K562 (cell line): Measurements from ENCODE around the gene GPR107. TPM values are rescaled to one million over a fixed set of nuclear protein-coding genes. Genes with fewer than 3 reads are reported as not detected.

Source experiments
- ATF7 ChIP-seq: fragments of 450-650 bp; IDR thresholded peaks from 2 replicates; pipeline ENCODE4 v1.7.1; 2014; ENCODE audit warnings: mild to moderate bottlenecking, moderate library complexity
- CBX3 ChIP-seq, 2 experiments: IDR thresholded peaks; 1 replicate in 1 of 2; 2 replicates in 1 of 2; pipeline ENCODE4 v1.6.1; 2012; ENCODE audit warnings: inconsistent platforms in 2 of 2, low read length in 2 of 2, borderline replicate concordance in 1 of 2, control low read depth in 1 of 2
- EHMT2 ChIP-seq: fragments of 450-650 bp; IDR thresholded peaks from 2 replicates; pipeline ENCODE4 v1.6.1; 2018; ENCODE audit warnings: antibody characterized with exemption
- EP400 ChIP-seq: fragments of 450-650 bp; IDR thresholded peaks from 2 replicates; pipeline ENCODE4 v1.6.1; 2017; ENCODE audit warnings: antibody characterized with exemption, mild to moderate bottlenecking, moderate library complexity
- GMEB1 ChIP-seq: fragments of 250-450 bp; sonication (Bioruptor Pico); IDR thresholded peaks from 2 replicates; pipeline ENCODE4 v1.4.0; 2020; ENCODE audit warnings: mild to moderate bottlenecking
- HMG20B ChIP-seq: fragments of 250-450 bp; sonication (Bioruptor Pico); IDR thresholded peaks from 2 replicates; pipeline ENCODE4 v1.5.0; 2021; ENCODE audit warnings: mild to moderate bottlenecking
- JUN ChIP-seq, 2 experiments: sonication (generic) in 1 of 2; formaldehyde crosslinking in 1 of 2; IDR thresholded peaks; 2 replicates each; pipeline versions ENCODE4 v1.6.1 to v1.8.0; 2012 to 2022; ENCODE audit warnings: borderline replicate concordance in 2 of 2, mild to moderate bottlenecking in 2 of 2, improper control_type of control experiment in 1 of 2, low read depth in 1 of 2, low read length in 1 of 2, missing genetic modification reagents in 1 of 2
- MYC ChIP-seq, 2 experiments: fragments of 250-450 bp in 1 of 2; sonication (Bioruptor Pico) in 1 of 2; IDR thresholded peaks; 2 replicates each; pipeline versions ENCODE4 v1.5.1 to v1.6.1; 2012 to 2021; ENCODE audit warnings: low read depth in 2 of 2, borderline replicate concordance in 1 of 2, improper control_type of control experiment in 1 of 2, low read length in 1 of 2, mild to moderate bottlenecking in 1 of 2, moderate library complexity in 1 of 2
- PHF8 ChIP-seq: fragments of 200-600 bp; sonication (generic); IDR thresholded peaks from 2 replicates; pipeline ENCODE4 v1.6.1; 2012; ENCODE audit warnings: mixed run types, mild to moderate bottlenecking, inconsistent platforms, low read length, moderate library complexity, borderline replicate concordance
- POLR2AphosphoS5 ChIP-seq: IDR thresholded peaks from 2 replicates; pipeline ENCODE4 v1.6.1; 2011; ENCODE audit warnings: mild to moderate bottlenecking, low read depth, low read length, moderate library complexity; ENCODE audit not compliant: control insufficient read depth, insufficient read depth
- RBM25 ChIP-seq: fragments of 200-400 bp; formaldehyde crosslinking; IDR thresholded peaks from 2 replicates; pipeline ENCODE4 v1.6.1; 2018; ENCODE audit warnings: low read length, low read depth, moderate library complexity; ENCODE audit not compliant: severe bottlenecking
- RCOR1 ChIP-seq, 2 experiments: IDR thresholded peaks; 2 replicates each; pipeline ENCODE4 v1.6.1; 2012; ENCODE audit warnings: low read depth in 2 of 2, low read length in 2 of 2, borderline replicate concordance in 1 of 2, improper control_type of control experiment in 1 of 2
- SMAD2 ChIP-seq: fragments of 150-350 bp; IDR thresholded peaks from 2 replicates; pipeline ENCODE4 v1.6.1; 2014; ENCODE audit warnings: low read depth, mild to moderate bottlenecking, low read length
- SMARCA4 ChIP-seq: fragments of 450-650 bp; IDR thresholded peaks from 2 replicates; pipeline ENCODE4 v1.6.1; 2016
- SREBF2 ChIP-seq: sonication (generic); formaldehyde crosslinking; IDR thresholded peaks from 2 replicates; pipeline ENCODE4 v1.4.0; 2020; ENCODE audit warnings: mild to moderate bottlenecking, missing genetic modification reagents
- TRIM24 ChIP-seq, 2 experiments: fragments of 450-650 bp; IDR thresholded peaks; 2 replicates each; pipeline ENCODE4 v1.6.1; 2016
- ZKSCAN1 ChIP-seq: fragments of 150-350 bp; IDR thresholded peaks from 2 replicates; pipeline ENCODE4 v1.6.1; 2016; ENCODE audit warnings: low read depth, low read length
- ZNF140 ChIP-seq: fragments of 250-450 bp; sonication (Bioruptor Pico); IDR thresholded peaks from 2 replicates; pipeline ENCODE4 v1.8.0; 2021; ENCODE audit warnings: moderate library complexity, mild to moderate bottlenecking, inconsistent platforms
- ZNF436 ChIP-seq: fragments of 250-450, 450-650 bp; sonication (Bioruptor Pico); formaldehyde crosslinking; IDR thresholded peaks from 2 replicates; pipeline ENCODE4 v1.7.0; 2020; ENCODE audit warnings: mild to moderate bottlenecking
- ZNF699 ChIP-seq: fragments of 250-450 bp; sonication (Bioruptor Pico); IDR thresholded peaks from 2 replicates; pipeline ENCODE4 v1.8.0; 2021; ENCODE audit warnings: mild to moderate bottlenecking, moderate library complexity; ENCODE audit not compliant: insufficient replicate concordance
- polyA plus RNA-seq, 8 experiments: library from polyadenylated mRNA; depleted of rRNA in 4 of 8; stranded (reverse) in 5 of 8; unstranded in 3 of 8; fragments of >200 nt; fragmentation: Nextera tagmentation in 2 of 8; fragmentation: Illumina TruSeq in 1 of 8; extraction: Ambion mirVana in 2 of 8; extraction: Trizol in 1 of 8; gene quantifications; 2 replicates each; pipeline versions ENCODE4 v1.2.1 to v1.2.3, GENCODE V29; 2011 to 2014; ENCODE audit warnings: inconsistent platforms in 1 of 8, missing spikeins in 1 of 8
- total RNA-seq, 7 experiments: library from RNA; depleted of rRNA in 6 of 7; stranded (reverse); fragments of >200 nt in 6 of 7; fragmentation: Illumina TruSeq in 2 of 7; extraction: Trizol in 2 of 7; gene quantifications; 2 replicates each; pipeline versions ENCODE4 v1.2.1 to v1.2.3, GENCODE V29; 2011 to 2021; ENCODE audit warnings: low replicate concordance in 1 of 7
- TF ChIP-seq, protein P1 (sequence below), 3 experiments: fragments of 200-800 bp in 1 of 3; fragments of 250-450 bp in 1 of 3; fragments of 450-650 bp in 1 of 3; sonication (Bioruptor Pico) in 1 of 3; sonication (Bioruptor generic) in 1 of 3; formaldehyde crosslinking in 1 of 3; IDR thresholded peaks; 2 replicates each; pipeline versions ENCODE4 v1.6.1 to v1.8.0; 2016 to 2022; ENCODE audit warnings: mild to moderate bottlenecking in 2 of 3, missing genetic modification characterization in 2 of 3, missing compliant biosample characterization in 1 of 3, moderate library complexity in 1 of 3
- TF ChIP-seq, protein P2 (sequence below): fragments of 450-650 bp; formaldehyde crosslinking; IDR thresholded peaks from 2 replicates; pipeline ENCODE4 v1.4.0; 2022; ENCODE audit warnings: mild to moderate bottlenecking, moderate library complexity

GPR107 gene
- total and polyA plus RNA-seq, 9 of the 15 experiments (the other 6 are each of a cell fraction or from before 2014, with no cell fraction given), result 3.2 to 34.6 (median 14.4) TPM

- TF ChIP-seq EHMT2, result peak; percentile 49; the same call in 1 of the 2 replicates
- TF ChIP-seq SREBF2 (CRISPR knock-in tag), result no peak
- TF ChIP-seq GMEB1 (CRISPR knock-in tag), result no peak
- TF ChIP-seq, protein P1, sequence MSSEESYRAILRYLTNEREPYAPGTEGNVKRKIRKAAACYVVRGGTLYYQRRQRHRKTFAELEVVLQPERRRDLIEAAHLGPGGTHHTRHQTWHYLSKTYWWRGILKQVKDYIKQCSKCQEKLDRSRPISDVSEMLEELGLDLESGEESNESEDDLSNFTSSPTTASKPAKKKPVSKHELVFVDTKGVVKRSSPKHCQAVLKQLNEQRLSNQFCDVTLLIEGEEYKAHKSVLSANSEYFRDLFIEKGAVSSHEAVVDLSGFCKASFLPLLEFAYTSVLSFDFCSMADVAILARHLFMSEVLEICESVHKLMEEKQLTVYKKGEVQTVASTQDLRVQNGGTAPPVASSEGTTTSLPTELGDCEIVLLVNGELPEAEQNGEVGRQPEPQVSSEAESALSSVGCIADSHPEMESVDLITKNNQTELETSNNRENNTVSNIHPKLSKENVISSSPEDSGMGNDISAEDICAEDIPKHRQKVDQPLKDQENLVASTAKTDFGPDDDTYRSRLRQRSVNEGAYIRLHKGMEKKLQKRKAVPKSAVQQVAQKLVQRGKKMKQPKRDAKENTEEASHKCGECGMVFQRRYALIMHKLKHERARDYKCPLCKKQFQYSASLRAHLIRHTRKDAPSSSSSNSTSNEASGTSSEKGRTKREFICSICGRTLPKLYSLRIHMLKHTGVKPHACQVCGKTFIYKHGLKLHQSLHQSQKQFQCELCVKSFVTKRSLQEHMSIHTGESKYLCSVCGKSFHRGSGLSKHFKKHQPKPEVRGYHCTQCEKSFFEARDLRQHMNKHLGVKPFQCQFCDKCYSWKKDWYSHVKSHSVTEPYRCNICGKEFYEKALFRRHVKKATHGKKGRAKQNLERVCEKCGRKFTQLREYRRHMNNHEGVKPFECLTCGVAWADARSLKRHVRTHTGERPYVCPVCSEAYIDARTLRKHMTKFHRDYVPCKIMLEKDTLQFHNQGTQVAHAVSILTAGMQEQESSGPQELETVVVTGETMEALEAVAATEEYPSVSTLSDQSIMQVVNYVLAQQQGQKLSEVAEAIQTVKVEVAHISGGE (CRISPR knock-in tag; IDR thresholded peaks at IDR 0.05), result 0 out of 6 replicates have a peak, but pooled peaks of 1 of the 3 experiments have one; percentile 33
- TF ChIP-seq MYC (IDR thresholded peaks at IDR 0.05; ENCODE audit: low read depth, low read length), result peak; percentile 38; the same call in 1 of the 2 replicates
- TF ChIP-seq MYC (CRISPR knock-in tag; IDR thresholded peaks at IDR 0.05; ENCODE audit: borderline replicate concordance, low read depth), result no peak
- TF ChIP-seq HMG20B (CRISPR knock-in tag), result no peak
- TF ChIP-seq ZNF140 (CRISPR knock-in tag), result no peak
- no peak for TF ChIP-seq ZNF699 (CRISPR knock-in tag)
- no peak; the same call in 1 of the 2 replicates for TF ChIP-seq ZKSCAN1
- TF ChIP-seq TRIM24 (IDR thresholded peaks at IDR 0.05), result peak; percentile 18 to 65; a peak in 3 of 4 replicates
- TF ChIP-seq JUN (IDR thresholded peaks at IDR 0.05; ENCODE audit: borderline replicate concordance, low read depth, low read length), result peak; percentile 88
- TF ChIP-seq JUN (CRISPR knock-in tag; IDR thresholded peaks at IDR 0.05; ENCODE audit: borderline replicate concordance), result no peak
- peak; percentile 93 for TF ChIP-seq ATF7
- no peak for TF ChIP-seq ZNF436 (CRISPR knock-in tag)
- no peak for TF ChIP-seq SMAD2
- TF ChIP-seq CBX3 (IDR thresholded peaks at IDR 0.05; ENCODE audit: borderline replicate concordance in 1 of 2, low read length in 2 of 2), result peak in 1 of 2 experiments; percentile 17; a peak in 1 of 3 replicates
- 0 out of 2 replicates have a peak, but pooled peaks have one; percentile 25 for TF ChIP-seq POLR2AphosphoS5
- TF ChIP-seq RBM25, result no peak
- TF ChIP-seq, protein P2, sequence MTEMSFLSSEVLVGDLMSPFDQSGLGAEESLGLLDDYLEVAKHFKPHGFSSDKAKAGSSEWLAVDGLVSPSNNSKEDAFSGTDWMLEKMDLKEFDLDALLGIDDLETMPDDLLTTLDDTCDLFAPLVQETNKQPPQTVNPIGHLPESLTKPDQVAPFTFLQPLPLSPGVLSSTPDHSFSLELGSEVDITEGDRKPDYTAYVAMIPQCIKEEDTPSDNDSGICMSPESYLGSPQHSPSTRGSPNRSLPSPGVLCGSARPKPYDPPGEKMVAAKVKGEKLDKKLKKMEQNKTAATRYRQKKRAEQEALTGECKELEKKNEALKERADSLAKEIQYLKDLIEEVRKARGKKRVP (CRISPR knock-in tag), result no peak
- no peak; the same call in 1 of the 2 replicates for TF ChIP-seq SMARCA4
- TF ChIP-seq EP400, result peak; percentile 74; the same call in 1 of the 2 replicates
- peak in 1 of 2 experiments; percentile 71; a peak in 1 of 4 replicates for TF ChIP-seq RCOR1 (IDR thresholded peaks at IDR 0.05; ENCODE audit: borderline replicate concordance in 1 of 2, low read depth in 2 of 2, low read length in 2 of 2)
- no peak for TF ChIP-seq PHF8
These were observed 84.5 kb downstream of the GPR107 start (continued) for GRCh38 chr9:130138171-130138653.
